Measurements from ENCODE around the gene CDK14. TPM values are rescaled to one million over a fixed set of nuclear protein-coding genes. Genes with fewer than 3 reads are reported as not detected.
A peak's percentile ranks its signal among the peaks of the same experiment; 100 is the strongest.

The CDK14 gene
- total and polyA plus RNA-seq, 2 donors (not counting 1 experiment from before 2014, with no cell fraction given) = 23.6 to 41.1 TPM

- Histone ChIP-seq H3K4me2 (ENCODE audit: extremely low read depth, insufficient read depth, low read length) (no peak overlapping the region), H3K79me2 (ENCODE audit: control insufficient read depth, insufficient read depth, low read length) (no peaks in the 10 kb centered on the region), H3K4me1 (ENCODE audit: control insufficient read depth, extremely low read depth, insufficient read depth, low read length) (no peaks in the 10 kb centered on the region), H3K9ac (ENCODE audit: insufficient read depth, low read length) (no peak overlapping the region), H4K20me1 (ENCODE audit: control insufficient read depth, extremely low read depth, insufficient read depth, low read length) (no peaks in the 10 kb centered on the region), H3K36me3 (ENCODE audit: control insufficient read depth, insufficient read depth, low read length) (no peaks in the 10 kb centered on the region), H2AFZ (ENCODE audit: low read length) (no peak overlapping the region), H3K27me3 (ENCODE audit: control insufficient read depth, insufficient read depth, low read length) (no peaks in the 10 kb centered on the region), H3K9me3 (ENCODE audit: control insufficient read depth, insufficient read depth, low read depth, low read length) (no peaks in the 10 kb centered on the region), H3K4me3 (replicated peaks in 1 of 4; ENCODE audit: control extremely low read depth in 1 of 4, insufficient read depth in 1 of 4, low read depth in 3 of 4, low read length in 4 of 4) (no peak overlapping the region), H3K27ac (ENCODE audit: insufficient read depth, low read length) (no peak overlapping the region)
- TF ChIP-seq, protein P1, sequence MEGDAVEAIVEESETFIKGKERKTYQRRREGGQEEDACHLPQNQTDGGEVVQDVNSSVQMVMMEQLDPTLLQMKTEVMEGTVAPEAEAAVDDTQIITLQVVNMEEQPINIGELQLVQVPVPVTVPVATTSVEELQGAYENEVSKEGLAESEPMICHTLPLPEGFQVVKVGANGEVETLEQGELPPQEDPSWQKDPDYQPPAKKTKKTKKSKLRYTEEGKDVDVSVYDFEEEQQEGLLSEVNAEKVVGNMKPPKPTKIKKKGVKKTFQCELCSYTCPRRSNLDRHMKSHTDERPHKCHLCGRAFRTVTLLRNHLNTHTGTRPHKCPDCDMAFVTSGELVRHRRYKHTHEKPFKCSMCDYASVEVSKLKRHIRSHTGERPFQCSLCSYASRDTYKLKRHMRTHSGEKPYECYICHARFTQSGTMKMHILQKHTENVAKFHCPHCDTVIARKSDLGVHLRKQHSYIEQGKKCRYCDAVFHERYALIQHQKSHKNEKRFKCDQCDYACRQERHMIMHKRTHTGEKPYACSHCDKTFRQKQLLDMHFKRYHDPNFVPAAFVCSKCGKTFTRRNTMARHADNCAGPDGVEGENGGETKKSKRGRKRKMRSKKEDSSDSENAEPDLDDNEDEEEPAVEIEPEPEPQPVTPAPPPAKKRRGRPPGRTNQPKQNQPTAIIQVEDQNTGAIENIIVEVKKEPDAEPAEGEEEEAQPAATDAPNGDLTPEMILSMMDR (conservative IDR thresholded peaks at IDR 0.05 in 1 of 2, IDR thresholded peaks at IDR 0.05 in 1 of 2; ENCODE audit: low read depth in 1 of 2, low read length in 2 of 2) = no peak
- TF ChIP-seq EZH2 (IDR thresholded peaks at IDR 0.05; ENCODE audit: low read length, missing control alignments) = no peak
- DNase-seq (ENCODE audit: low read depth in 2 of 2) = no peak
These were observed 610.3 kb downstream of the CDK14 start for GRCh38 chr7:91206361-91206960.

GRCh38 chr7:91212582-91212981, 616.5 kb downstream of the CDK14 start:
- Histone ChIP-seq H3K4me1 (ENCODE audit: control insufficient read depth, extremely low read depth, insufficient read depth, low read length) (no peaks in the 10 kb centered on the region), H3K9ac (ENCODE audit: insufficient read depth, low read length) (no peak overlapping the region), H3K4me2 (ENCODE audit: extremely low read depth, insufficient read depth, low read length) (no peak overlapping the region), H3K36me3 (ENCODE audit: control insufficient read depth, insufficient read depth, low read length) (no peaks in the 10 kb centered on the region), H4K20me1 (ENCODE audit: control insufficient read depth, extremely low read depth, insufficient read depth, low read length) (no peaks in the 10 kb centered on the region), H3K9me3 (ENCODE audit: control insufficient read depth, insufficient read depth, low read depth, low read length) (no peaks in the 10 kb centered on the region), H3K79me2 (ENCODE audit: control insufficient read depth, insufficient read depth, low read length) (no peaks in the 10 kb centered on the region), H3K27ac (ENCODE audit: insufficient read depth, low read length) (no peak overlapping the region), H2AFZ (ENCODE audit: low read length) (no peak overlapping the region), H3K4me3 (replicated peaks in 1 of 4; ENCODE audit: control extremely low read depth in 1 of 4, insufficient read depth in 1 of 4, low read depth in 3 of 4, low read length in 4 of 4) (no peak overlapping the region), H3K27me3 (ENCODE audit: control insufficient read depth, insufficient read depth, low read length) (no peaks in the 10 kb centered on the region)
- TF ChIP-seq, protein P1 (conservative IDR thresholded peaks at IDR 0.05 in 1 of 2, IDR thresholded peaks at IDR 0.05 in 1 of 2; ENCODE audit: low read depth in 1 of 2, low read length in 2 of 2) = no peak
- no peak for TF ChIP-seq EZH2 (IDR thresholded peaks at IDR 0.05; ENCODE audit: low read length, missing control alignments)
- DNase-seq (ENCODE audit: low read depth in 2 of 2) = peak; percentile 22 to 64

GRCh38 chr7:91226411-91226810, 630.3 kb downstream of the CDK14 start:
- no peak overlapping the region for H2AFZ ChIP-seq (ENCODE audit: low read length)
- H3K9ac ChIP-seq (ENCODE audit: insufficient read depth, low read length) = no peak overlapping the region
- no peaks in the 10 kb centered on the region for H3K9me3 ChIP-seq (ENCODE audit: control insufficient read depth, insufficient read depth, low read depth, low read length)
- H4K20me1 ChIP-seq (ENCODE audit: control insufficient read depth, extremely low read depth, insufficient read depth, low read length) = no peaks in the 10 kb centered on the region
- no peak overlapping the region for H3K4me3 ChIP-seq (replicated peaks in 1 of 4; ENCODE audit: control extremely low read depth in 1 of 4, insufficient read depth in 1 of 4, low read depth in 3 of 4, low read length in 4 of 4)
- no peaks in the 10 kb centered on the region for H3K27me3 ChIP-seq (ENCODE audit: control insufficient read depth, insufficient read depth, low read length)
- peaks cover 2% of the 10 kb centered on the region for H3K4me1 ChIP-seq (ENCODE audit: control insufficient read depth, extremely low read depth, insufficient read depth, low read length)
- H3K79me2 ChIP-seq (ENCODE audit: control insufficient read depth, insufficient read depth, low read length) = no peaks in the 10 kb centered on the region
- no peaks in the 10 kb centered on the region for H3K36me3 ChIP-seq (ENCODE audit: control insufficient read depth, insufficient read depth, low read length)
- H3K4me2 ChIP-seq (ENCODE audit: extremely low read depth, insufficient read depth, low read length) = no peak overlapping the region
- H3K27ac ChIP-seq (ENCODE audit: insufficient read depth, low read length) = no peak overlapping the region
- no peak for TF ChIP-seq EZH2 (IDR thresholded peaks at IDR 0.05; ENCODE audit: low read length, missing control alignments)
- TF ChIP-seq, protein P1 (conservative IDR thresholded peaks at IDR 0.05 in 1 of 2, IDR thresholded peaks at IDR 0.05 in 1 of 2; ENCODE audit: low read depth in 1 of 2, low read length in 2 of 2) = no peak
- DNase-seq (ENCODE audit: low read depth in 2 of 2) = no peak

All from fibroblast of lung (primary cell).